Purkinje cell (primary cell): ENCODE results near the gene ZNF506. TPM values are rescaled to one million over a fixed set of nuclear protein-coding genes. Genes with fewer than 3 reads are reported as not detected.

Experiments used
- polyA plus RNA-seq: library from polyadenylated mRNA; unstranded; fragments of >200 nt; fragmentation: Nextera tagmentation; gene quantifications from 2 replicates; pipeline ENCODE4 v1.2.1, GENCODE V29; 2014

Gene ZNF506
- polyA plus RNA-seq = 28.5 and 42.8 TPM in 2 replicates

DNA sequence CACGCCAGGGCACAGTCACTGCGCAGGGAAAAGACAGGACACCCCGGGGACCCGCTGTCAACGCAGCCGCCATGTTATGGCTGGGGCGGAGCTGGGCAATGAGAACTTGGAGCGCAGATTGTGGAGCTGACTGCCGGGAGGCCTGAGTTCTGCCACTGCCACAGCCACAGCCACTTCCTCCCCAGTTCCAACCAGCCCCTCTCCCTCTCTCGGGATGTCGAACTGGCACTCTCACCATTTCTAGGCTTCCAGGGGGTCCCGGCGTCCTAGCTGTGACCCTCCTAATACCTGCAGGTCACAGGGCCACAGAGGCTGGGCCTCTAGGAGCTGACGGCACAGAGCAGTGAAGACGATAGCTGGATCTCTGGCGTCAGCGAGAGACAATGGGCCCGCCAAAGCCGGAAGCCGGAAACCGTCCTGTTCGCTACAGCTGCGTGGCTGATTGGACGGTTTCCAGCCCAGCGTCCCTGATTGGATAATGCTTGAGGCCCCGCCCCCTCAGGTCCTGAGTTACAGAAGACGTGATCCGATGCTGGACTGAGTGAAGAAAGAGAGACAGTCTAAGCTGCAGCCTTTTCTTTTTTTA lies at the start of gene ZNF506:
Gene ZNF506, minus strand, starts transcription at position 385 of the 586 bp plus-strand sequence. Its CDS starts 147 bp downstream, at position 238.

DNA sequence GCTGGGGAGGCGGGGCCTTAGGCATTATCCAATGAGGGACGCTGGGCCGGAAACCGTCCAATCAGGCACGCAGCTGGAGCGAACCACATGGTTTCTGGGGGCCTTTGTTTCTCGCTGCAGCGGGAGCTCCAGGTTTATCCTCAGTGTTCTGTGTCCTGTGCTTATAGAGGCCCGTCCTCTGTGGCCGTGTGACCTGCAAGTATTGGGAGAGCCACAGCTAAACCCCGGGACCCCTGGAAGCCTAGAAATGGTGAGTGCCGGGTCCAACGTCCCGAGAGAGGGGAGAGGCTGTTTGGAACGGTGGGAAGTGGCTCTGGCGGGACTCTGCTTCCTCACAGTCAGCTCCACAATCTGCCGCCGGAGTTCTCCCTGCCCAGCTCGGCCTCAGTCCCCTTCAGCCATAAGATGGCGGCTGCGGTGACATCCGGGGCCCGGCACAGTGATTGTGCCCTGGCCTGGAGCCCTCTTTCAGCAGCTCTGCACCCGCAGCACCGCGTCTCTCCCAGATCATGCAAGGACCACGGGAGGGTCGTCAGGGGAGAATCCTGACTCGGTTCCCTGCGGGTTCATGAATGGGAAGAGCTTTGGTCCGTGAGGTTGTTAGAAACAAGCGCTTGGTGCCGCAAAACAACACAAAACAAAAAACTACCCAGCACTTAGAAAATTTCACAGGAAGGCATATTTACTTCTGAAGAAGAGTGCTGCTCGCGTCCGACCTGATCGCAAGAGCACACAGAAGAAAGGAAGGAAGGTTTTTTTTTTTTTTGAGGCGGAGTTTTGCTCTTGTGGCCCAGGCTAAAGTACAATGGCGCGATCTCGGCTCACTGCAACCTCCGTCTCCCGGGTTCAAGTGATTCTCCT lies 44.4 kb upstream of the ZNF506 start, which contains the start of gene ZNF253:
Gene ZNF253, plus strand, starts transcription at position 133 of the 861 bp plus-strand sequence. Its CDS starts 115 bp downstream, at position 248.

Other genes with a start within 250 kb of the ZNF506 start
- gene PBX4, start 203.1 kb downstream of the ZNF506 start, polyA plus RNA-seq = not detected in 2 replicates
- gene LPAR2, start 193.5 kb downstream of the ZNF506 start, polyA plus RNA-seq = 0.40 TPM in 1 of 2 replicates, not detected in the other
- gene GMIP, start 178.1 kb downstream of the ZNF506 start, polyA plus RNA-seq = 0.09 and 0.11 TPM in 2 replicates
- 4.0 and 5.4 TPM in 2 replicates for gene ATP13A1, start 158.1 kb downstream of the ZNF506 start, polyA plus RNA-seq
- 3.6 and 9.1 TPM in 2 replicates for gene ZNF101, start 152.9 kb downstream of the ZNF506 start, polyA plus RNA-seq
- 3.0 and 7.6 TPM in 2 replicates for gene ZNF14, start 88.6 kb downstream of the ZNF506 start, polyA plus RNA-seq
- gene ZNF253, start 44.1 kb upstream of the ZNF506 start, polyA plus RNA-seq = 14.0 and 32.8 TPM in 2 replicates
- gene ZNF93, start 79.2 kb upstream of the ZNF506 start, polyA plus RNA-seq = 2.1 and 8.5 TPM in 2 replicates
- 23.3 and 31.9 TPM in 2 replicates for gene ZNF682, start 217.8 kb upstream of the ZNF506 start, polyA plus RNA-seq